Stomach (tissue), 9 donors: ENCODE measurements around the gene FBXO27. TPM values are rescaled to one million over a fixed set of nuclear protein-coding genes. Genes with fewer than 3 reads are reported as not detected.
A peak's percentile ranks its signal among the peaks of the same experiment; 100 is the strongest.

Experiments used
- DNase-seq, 2 donors: peaks; one replicate each; pipeline versions ENCODE4 v3.0.0 to v3.0.0-alpha.2; 2013 to 2019
- H3K27ac ChIP-seq, 5 donors: fragments of 200-600 bp in 4 of 5; sonication (generic) in 4 of 5; one replicate each; pipeline ENCODE4 v1.5.1; 2013 to 2019; ENCODE audit warnings: mild to moderate bottlenecking in 1 of 5, moderate library complexity in 1 of 5
- H3K27me3 ChIP-seq, 3 donors: fragments of 200-600 bp; sonication (generic); one replicate each; pipeline ENCODE4 v1.5.1; 2017 to 2019; ENCODE audit warnings: mixed run types in 1 of 3
- H3K36me3 ChIP-seq, 4 donors: fragments of 200-600 bp; sonication (generic); 1 replicate in 3 of 4; 2 replicates in 1 of 4; pipeline ENCODE4 v1.5.1; 2016 to 2019
- H3K4me1 ChIP-seq, 4 donors: fragments of 200-600 bp; sonication (generic); one replicate each; pipeline ENCODE4 v1.5.1; 2016 to 2019
- H3K4me3 ChIP-seq, 4 donors: fragments of 200-600 bp; sonication (generic) in 3 of 4; one replicate each; pipeline ENCODE4 v1.5.1; 2016 to 2019; ENCODE audit warnings: mild to moderate bottlenecking in 1 of 4
- H3K9me3 ChIP-seq, 4 donors: fragments of 200-600 bp; sonication (generic); one replicate each; pipeline ENCODE4 v1.5.1; 2016 to 2019
- EP300 ChIP-seq: sonication (generic); formaldehyde crosslinking; IDR thresholded peaks from one replicate; pipeline ENCODE4 v1.6.1; 2017; ENCODE audit warnings: antibody characterized with exemption
- POLR2A ChIP-seq, 4 donors: fragments of 450-650 bp; IDR thresholded peaks; one replicate each; pipeline ENCODE4 v1.6.1; 2016; ENCODE audit warnings: antibody characterized with exemption in 4 of 4, control low read depth in 2 of 4, mild to moderate bottlenecking in 1 of 4, moderate library complexity in 1 of 4
- POLR2AphosphoS5 ChIP-seq, 3 donors: sonication (generic); formaldehyde crosslinking; IDR thresholded peaks; one replicate each; pipeline ENCODE4 v1.6.1; 2016; ENCODE audit warnings: antibody characterized with exemption in 3 of 3
- WGBS, 5 donors: extraction: QIAGEN DNeasy Blood & Tissue Kit in 3 of 5; methylation state at CpG; one replicate each; pipeline versions ENCODE4 v1.1.5 to v1.1.7; 2013 to 2018; 5-methylcytosine and 5-hydroxymethylcytosine counted together
- intact Hi-C: fragments of 100-400 bp; cut with DNase I; formaldehyde crosslinking; loops from one replicate; pipeline ENCODE4 v1.15.1; 2023; ENCODE audit warnings: low total_unique reads
- polyA plus RNA-seq, 3 donors: library from polyadenylated mRNA; stranded (reverse); fragments of 200-250 nt; gene quantifications; one replicate each; pipeline ENCODE4 v1.2.3, GENCODE V29; 2013
- total RNA-seq, 5 donors: library from RNA; depleted of rRNA; stranded (reverse); fragments of >200 nt; gene quantifications; one replicate each; pipeline versions ENCODE4 v1.1.0 to v1.2.3, GENCODE V29; 2014 to 2016
- TF ChIP-seq, protein P1 (sequence below), 7 experiments: fragments of 450-650 bp in 4 of 7; fragments of 200-600 bp in 3 of 7; sonication (generic) in 3 of 7; IDR thresholded peaks; one replicate each; pipeline ENCODE4 v1.5.1; 2016 to 2019; ENCODE audit warnings: antibody characterized with exemption in 7 of 7, control low read depth in 2 of 7, mild to moderate bottlenecking in 1 of 7
- donor health status: healthy with polysubstance abuse.
- donor health status: Bipolar disorder and iron deficiency.
- donor health status: healthy.

Gene FBXO27
- total and polyA plus RNA-seq, 8 donors: 0.89 to 7.1 (median 3.2) TPM; not detected in 1

DNA sequence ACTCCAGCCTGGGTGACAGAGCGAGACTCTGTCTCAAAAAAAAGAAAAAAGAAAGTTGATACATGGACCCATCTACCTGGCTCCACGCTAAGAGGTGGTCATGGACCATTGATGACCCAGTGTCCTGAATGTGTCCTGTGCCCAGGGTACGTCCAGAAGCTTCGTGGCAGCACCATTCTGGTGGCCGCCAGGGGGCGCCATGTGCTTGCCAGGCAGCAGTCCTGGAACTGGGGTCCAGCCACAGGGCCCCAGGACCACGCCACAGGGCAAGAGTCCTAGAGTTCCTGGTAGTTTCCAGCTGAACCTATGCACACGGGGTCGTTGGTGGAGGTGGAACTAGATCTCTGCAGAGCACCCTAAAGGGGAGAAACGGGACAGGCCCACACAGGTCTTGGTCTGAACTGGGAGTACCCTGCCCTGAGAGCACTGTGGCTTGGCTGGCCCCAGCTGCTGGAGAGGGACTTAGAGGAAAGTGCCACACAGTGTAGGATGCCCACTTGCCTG, 19.9 kb upstream of the FBXO27 start:
- intact Hi-C loops: no loop called here
- TF ChIP-seq EP300 (no peak), POLR2AphosphoS5 (IDR thresholded peaks at IDR 0.05) (no peak)
- TF ChIP-seq, protein P1, sequence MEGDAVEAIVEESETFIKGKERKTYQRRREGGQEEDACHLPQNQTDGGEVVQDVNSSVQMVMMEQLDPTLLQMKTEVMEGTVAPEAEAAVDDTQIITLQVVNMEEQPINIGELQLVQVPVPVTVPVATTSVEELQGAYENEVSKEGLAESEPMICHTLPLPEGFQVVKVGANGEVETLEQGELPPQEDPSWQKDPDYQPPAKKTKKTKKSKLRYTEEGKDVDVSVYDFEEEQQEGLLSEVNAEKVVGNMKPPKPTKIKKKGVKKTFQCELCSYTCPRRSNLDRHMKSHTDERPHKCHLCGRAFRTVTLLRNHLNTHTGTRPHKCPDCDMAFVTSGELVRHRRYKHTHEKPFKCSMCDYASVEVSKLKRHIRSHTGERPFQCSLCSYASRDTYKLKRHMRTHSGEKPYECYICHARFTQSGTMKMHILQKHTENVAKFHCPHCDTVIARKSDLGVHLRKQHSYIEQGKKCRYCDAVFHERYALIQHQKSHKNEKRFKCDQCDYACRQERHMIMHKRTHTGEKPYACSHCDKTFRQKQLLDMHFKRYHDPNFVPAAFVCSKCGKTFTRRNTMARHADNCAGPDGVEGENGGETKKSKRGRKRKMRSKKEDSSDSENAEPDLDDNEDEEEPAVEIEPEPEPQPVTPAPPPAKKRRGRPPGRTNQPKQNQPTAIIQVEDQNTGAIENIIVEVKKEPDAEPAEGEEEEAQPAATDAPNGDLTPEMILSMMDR (IDR thresholded peaks at IDR 0.05): peak in 5 of 7 experiments; percentile 36 to 76 (median 44)
- H3K4me1 ChIP-seq: peaks cover 0 to 7% (median 3%) of the 10 kb centered on the region in 4 donors
- H3K27me3 ChIP-seq: no peaks in the 10 kb centered on the region
- no peak overlapping the region for H3K27ac ChIP-seq
- WGBS, 5 donors: 24 to 39% (median 35%) methylated on average over 9 to 10 of the region's 10 CpGs
- no peaks in the 10 kb centered on the region for H3K36me3 ChIP-seq
- peak; percentile 68 to 77 for DNase-seq
- H3K9me3 ChIP-seq: peaks cover 0 to 8% (median 3%) of the 10 kb centered on the region in 4 donors
- no peak overlapping the region for H3K4me3 ChIP-seq

DNA sequence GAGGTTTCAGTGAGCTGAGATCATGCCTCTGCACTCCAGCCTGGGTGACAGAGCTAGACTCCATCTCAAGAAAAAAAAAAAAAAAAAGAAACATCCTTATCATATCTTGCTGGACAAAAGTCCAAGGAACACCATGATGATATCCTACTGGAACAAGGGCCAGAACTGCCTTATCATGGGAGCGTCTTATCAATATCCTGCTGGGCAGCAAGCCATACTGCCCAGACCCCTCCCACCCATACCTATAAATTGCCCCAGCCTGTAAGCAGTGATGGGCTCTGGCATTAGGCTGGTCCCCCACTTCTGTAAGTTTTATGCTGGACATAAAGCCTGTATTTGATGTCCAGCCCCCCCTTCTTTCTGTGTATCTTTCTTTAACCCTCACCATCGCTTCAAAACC, 14.7 kb upstream of the FBXO27 start:
- no peaks in the 10 kb centered on the region for H3K4me1 ChIP-seq
- intact Hi-C loops: no loop called here
- TF ChIP-seq EP300 (no peak), POLR2AphosphoS5 (IDR thresholded peaks at IDR 0.05) (no peak), POLR2A (IDR thresholded peaks at IDR 0.05) (no peak)
- TF ChIP-seq, protein P1 (IDR thresholded peaks at IDR 0.05): no peak
- peak in 1 of 2 donors; percentile 9 for DNase-seq
- H3K36me3 ChIP-seq: no peaks in the 10 kb centered on the region
- no peak overlapping the region for H3K4me3 ChIP-seq
- H3K27me3 ChIP-seq: no peaks in the 10 kb centered on the region
- 40 to 63% (median 45%) methylated on average over 2 of the region's 2 CpGs for WGBS, 5 donors
- H3K27ac ChIP-seq: no peak overlapping the region
- no peaks in the 10 kb centered on the region for H3K9me3 ChIP-seq

DNA sequence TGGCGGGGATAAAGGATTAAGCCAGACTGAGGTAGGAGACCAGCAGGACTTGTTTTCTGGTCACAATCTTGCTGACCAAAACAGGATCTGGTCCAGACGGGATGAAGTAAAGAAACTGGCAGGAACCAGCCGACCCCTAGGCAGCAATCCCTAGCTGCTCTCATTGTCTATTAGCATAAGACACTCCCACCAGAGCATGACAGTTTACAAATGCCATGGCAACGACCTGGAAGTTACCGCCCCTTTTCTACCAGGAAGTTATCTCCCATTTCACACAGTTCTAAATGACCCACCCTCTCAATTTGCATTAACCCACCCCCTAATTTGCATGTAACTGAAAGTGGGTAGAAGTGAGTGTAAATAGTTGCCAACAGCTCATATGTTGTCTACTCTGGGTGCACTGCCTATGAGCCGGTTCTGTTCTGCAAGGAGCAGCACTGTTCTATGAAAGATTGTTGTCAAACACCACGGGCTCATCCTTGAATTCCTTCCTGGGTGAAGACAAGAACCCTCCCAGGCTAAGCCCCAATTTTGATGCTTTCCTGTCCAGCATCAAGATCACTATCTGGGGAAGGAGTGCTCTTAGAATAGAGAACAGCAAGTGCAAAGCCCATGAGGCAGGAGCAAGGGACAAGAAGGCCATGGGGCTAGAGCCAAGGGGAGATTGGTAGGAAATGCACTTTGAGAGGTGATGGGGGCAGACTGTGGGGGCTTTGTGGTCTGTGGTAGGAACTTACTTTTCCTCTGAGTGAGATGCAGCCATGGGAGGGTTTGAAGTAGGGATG, 13.9 kb upstream of the FBXO27 start:
- Histone ChIP-seq H3K36me3 (no peaks in the 10 kb centered on the region), H3K27ac (no peak overlapping the region), H3K4me1 (no peaks in the 10 kb centered on the region), H3K9me3 (no peaks in the 10 kb centered on the region), H3K27me3 (no peaks in the 10 kb centered on the region), H3K4me3 (no peak overlapping the region)
- WGBS, 5 donors: 51 to 73% (median 68%) methylated on average over 7 of the region's 7 CpGs
- intact Hi-C loops: no loop called here
- peak; percentile 26 to 35 for DNase-seq
- TF ChIP-seq EP300: no peak
- no peak for TF ChIP-seq POLR2AphosphoS5 (IDR thresholded peaks at IDR 0.05)
- no peak for TF ChIP-seq POLR2A (IDR thresholded peaks at IDR 0.05)
- TF ChIP-seq, protein P1 (IDR thresholded peaks at IDR 0.05): no peak

DNA sequence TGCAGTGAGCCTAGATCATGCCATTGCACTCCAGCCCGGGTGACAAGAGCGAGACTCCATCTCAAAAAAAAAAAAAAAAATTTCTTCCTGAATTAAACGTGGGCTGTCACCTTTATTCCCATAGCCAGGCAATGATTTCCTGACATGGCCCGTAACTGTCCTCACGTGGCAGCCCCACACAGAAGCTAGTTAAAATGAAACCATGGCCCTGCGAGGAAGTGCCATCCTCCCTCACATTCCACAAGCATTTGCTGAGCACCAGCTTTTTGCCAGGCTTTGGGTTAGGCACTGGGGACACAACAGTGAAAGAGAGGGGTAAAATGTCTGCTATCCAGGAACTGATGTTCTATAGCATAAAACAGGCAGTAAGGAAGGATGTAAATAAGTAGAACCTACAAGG, 13.2 kb upstream of the FBXO27 start:
- intact Hi-C loops: no loop called here
- 77 to 84% (median 81%) methylated on average over 6 of the region's 6 CpGs for WGBS, 5 donors
- TF ChIP-seq POLR2A (IDR thresholded peaks at IDR 0.05) (no peak), POLR2AphosphoS5 (IDR thresholded peaks at IDR 0.05) (no peak), EP300 (no peak)
- TF ChIP-seq, protein P1 (IDR thresholded peaks at IDR 0.05): no peak
- H3K4me1 ChIP-seq: no peaks in the 10 kb centered on the region
- no peaks in the 10 kb centered on the region for H3K36me3 ChIP-seq
- DNase-seq: no peak
- H3K9me3 ChIP-seq: no peaks in the 10 kb centered on the region
- no peaks in the 10 kb centered on the region for H3K27me3 ChIP-seq
- H3K27ac ChIP-seq: no peak overlapping the region
- no peak overlapping the region for H3K4me3 ChIP-seq
